GM12865 (cell line): ENCODE data around the gene ZNF25.

ENCODE experiments used
- DNase-seq: peaks from one replicate; pipeline ENCODE4 v3.0.0; 2010; ENCODE audit warnings: low read depth
- H3K4me3 ChIP-seq: 2 replicates; pipeline ENCODE4 v1.5.1; 2011; ENCODE audit warnings: mild to moderate bottlenecking, low read depth, low read length, control low read depth
- TF ChIP-seq, protein P1 (sequence below): IDR thresholded peaks from 2 replicates; pipeline ENCODE4 v1.5.1; 2011; ENCODE audit warnings: low read length, control low read depth, low read depth, inconsistent platforms; ENCODE audit not compliant: insufficient read depth; ENCODE audit errors: missing control alignments

Gene ZNF25

DNA sequence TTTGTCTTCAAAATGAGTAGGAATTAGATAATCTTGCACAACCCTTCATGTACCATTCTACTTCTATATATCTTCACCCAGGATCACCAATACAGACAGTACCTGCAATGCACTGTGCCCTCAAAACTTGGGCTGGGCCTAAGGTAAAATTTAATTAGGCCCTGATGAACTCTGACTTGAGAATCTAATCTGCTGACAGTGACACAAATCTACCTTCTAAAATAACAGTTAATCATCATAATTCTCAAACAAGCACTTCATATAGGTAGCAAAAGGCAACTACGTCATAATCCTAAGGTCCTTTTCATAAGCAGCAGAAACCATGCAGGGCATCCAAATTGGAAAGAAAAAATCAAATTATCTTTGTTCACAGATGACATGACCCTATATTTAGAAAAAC is 4.1 kb downstream of the ZNF25 start:
- TF ChIP-seq, protein P1, sequence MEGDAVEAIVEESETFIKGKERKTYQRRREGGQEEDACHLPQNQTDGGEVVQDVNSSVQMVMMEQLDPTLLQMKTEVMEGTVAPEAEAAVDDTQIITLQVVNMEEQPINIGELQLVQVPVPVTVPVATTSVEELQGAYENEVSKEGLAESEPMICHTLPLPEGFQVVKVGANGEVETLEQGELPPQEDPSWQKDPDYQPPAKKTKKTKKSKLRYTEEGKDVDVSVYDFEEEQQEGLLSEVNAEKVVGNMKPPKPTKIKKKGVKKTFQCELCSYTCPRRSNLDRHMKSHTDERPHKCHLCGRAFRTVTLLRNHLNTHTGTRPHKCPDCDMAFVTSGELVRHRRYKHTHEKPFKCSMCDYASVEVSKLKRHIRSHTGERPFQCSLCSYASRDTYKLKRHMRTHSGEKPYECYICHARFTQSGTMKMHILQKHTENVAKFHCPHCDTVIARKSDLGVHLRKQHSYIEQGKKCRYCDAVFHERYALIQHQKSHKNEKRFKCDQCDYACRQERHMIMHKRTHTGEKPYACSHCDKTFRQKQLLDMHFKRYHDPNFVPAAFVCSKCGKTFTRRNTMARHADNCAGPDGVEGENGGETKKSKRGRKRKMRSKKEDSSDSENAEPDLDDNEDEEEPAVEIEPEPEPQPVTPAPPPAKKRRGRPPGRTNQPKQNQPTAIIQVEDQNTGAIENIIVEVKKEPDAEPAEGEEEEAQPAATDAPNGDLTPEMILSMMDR, result no peak
- H3K4me3 ChIP-seq, result no peak overlapping the region
- DNase-seq, result no peak

DNA sequence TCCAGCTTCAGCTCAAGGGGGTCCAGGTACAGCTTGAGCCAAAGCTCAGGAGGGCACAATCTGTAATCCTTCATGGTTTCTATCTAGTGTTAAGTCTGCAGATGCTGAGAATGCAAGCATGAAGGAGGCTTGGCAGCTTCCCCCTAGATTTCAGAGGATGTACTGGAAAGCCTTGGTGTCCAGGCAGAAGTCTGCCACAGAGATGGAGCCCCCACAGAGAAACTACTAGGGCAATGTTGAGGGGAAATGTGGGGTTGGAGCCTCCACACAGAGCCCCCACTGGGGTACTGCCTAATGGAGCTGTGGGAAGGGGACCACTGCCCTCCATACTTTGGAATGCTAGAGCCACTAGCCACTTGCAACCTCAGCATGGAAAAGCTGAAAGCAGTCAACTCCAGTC is 11.4 kb downstream of the ZNF25 start:
- DNase-seq, result no peak
- TF ChIP-seq, protein P1, result no peak
- no peak overlapping the region for H3K4me3 ChIP-seq

DNA sequence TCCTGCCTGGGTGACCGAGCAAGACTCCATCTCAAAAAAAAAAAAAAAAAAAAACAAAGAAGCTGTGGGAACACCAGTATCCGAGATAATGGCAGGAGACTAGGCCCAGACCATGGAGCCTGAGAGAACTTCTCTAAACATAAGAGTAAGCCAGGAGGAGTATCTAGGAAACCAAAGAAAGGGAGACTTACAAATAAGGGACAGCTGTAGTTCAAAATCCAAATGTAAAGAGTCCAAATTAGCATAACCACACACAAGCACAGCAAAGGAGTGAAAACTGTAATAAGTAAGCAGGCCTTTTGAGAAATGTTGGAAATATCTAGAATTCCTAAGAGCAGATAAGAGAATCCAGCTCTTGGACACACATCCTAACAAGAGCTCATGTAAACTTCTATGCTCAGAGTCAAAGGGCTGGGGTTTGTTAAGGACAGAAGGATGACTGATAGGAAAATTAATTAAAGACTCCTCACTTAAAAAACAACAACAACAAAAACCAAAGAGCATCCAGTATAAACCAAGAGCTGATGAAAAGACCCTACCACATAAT is 15.8 kb downstream of the ZNF25 start:
- TF ChIP-seq, protein P1, result no peak
- no peak for DNase-seq

DNA sequence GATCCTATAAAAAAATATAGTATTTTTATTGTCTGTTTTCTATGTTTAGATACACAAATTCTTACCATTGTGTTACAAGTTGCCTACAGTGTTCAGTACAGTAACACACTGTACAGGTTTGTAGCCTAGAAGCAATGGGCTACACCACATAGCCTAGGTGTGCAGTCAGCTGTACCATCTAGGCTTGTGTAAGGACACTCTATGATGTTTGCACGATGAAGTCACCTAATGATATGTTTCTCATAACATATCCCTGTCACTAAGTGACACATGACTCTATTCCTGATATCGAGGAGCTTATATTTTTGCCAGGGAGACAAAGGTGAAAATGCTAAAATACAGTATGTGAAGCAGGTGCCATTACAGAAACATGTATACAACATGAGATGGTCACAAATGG is 18.6 kb downstream of the ZNF25 start:
- no peak for DNase-seq
- TF ChIP-seq, protein P1, result no peak
- H3K4me3 ChIP-seq, result no peak overlapping the region

More for the DNA sequence above, 15.8 kb downstream of the ZNF25 start:
- H3K4me3 ChIP-seq, result no peak overlapping the region

DNA sequence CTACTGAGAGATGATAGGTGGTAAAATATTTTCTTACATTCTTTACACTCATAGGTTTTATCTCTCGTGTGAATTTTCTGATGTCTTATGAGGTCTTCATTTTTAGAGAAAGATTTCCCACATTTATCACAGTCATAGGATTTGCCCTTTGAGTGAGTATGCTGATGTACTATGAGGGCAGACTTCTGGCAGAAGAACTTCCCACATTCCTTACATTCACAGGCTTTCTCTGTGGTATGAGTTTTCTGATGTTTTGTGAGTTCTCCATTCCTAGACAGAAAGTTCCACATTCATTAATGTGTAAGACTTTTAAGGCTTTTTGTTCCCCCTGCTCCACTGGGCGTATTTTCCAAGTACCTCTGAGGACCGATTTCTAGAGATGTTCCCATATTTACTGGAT is 23.5 kb downstream of the ZNF25 start:
- TF ChIP-seq, protein P1, result no peak
- DNase-seq, result no peak
- H3K4me3 ChIP-seq, result no peak overlapping the region

DNA sequence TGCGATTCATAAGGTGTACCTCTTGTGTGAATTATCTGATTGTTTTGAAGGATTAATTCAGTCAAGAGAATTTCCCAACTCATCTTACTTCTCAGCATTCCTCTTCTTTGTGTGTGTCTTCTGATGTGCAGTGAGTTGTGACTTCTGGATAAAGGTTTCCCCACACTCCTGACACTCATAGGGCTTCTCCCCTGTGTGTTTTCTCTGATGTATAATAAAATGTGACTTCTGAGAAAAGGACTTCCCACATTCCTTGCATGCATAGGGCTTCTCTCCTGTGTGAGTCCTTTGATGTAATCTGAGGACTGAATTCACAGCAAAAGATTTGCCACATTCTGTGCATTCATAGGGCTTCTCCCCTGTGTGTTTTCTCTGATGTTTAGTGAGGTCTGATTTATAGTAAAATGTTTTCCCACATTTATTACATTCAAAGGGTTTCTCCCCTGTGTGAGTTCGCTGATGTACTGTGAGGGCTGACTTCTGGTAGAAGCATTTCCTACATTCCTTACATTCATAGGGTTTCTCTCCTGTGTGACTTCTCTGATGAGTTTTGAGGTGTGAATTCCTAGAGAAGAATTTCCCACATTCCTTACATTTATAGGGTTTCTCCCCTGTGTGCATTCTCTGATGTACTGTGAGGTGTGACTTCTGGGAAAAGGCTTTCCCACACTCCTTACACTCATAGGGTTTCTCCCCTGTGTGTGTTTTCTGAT is 24.2 kb downstream of the ZNF25 start:
- TF ChIP-seq, protein P1, result no peak
- H3K4me3 ChIP-seq, result no peak overlapping the region
- no peak for DNase-seq

DNA sequence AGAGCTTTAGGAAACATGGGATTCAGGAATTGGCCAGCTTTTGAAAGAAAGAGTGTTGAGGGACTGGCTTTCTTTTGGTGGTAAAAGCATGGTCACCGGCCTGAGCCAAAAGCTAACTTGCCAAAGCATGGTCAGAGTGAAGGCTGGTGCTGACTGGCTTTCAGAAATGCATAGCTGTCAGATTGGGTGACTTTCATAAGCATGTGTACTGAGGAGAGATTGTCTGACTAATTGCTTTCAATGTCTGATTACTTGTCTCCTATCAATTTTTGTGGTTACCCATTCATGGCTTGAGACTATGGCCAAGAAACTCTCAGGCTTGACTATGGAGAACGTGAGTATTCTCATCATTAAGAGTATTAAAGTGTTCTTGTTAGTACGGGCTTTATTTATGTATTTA is 28.2 kb downstream of the ZNF25 start:
- no peak for DNase-seq
- H3K4me3 ChIP-seq, result no peak overlapping the region
- TF ChIP-seq, protein P1, result no peak
